Gastroesophageal sphincter (tissue), 3 donors: Measurements from ENCODE around the gene ISM1.

Experiments
- POLR2A ChIP-seq, 2 donors: fragments of 450-650 bp; IDR thresholded peaks; one replicate each; pipeline ENCODE4 v1.6.1; 2017; ENCODE audit warnings: antibody characterized with exemption in 2 of 2, mild to moderate bottlenecking in 2 of 2, moderate library complexity in 1 of 2
- POLR2AphosphoS5 ChIP-seq: sonication (generic); formaldehyde crosslinking; IDR thresholded peaks from one replicate; pipeline ENCODE4 v1.6.1; 2017; ENCODE audit warnings: antibody characterized with exemption
- TF ChIP-seq, protein P1 (sequence below), 4 experiments: fragments of 200-600 bp in 2 of 4; fragments of 450-650 bp in 2 of 4; sonication (generic) in 1 of 4; IDR thresholded peaks; one replicate each; pipeline ENCODE4 v1.5.1; 2017 to 2019; ENCODE audit warnings: antibody characterized with exemption in 4 of 4, mild to moderate bottlenecking in 2 of 4, moderate library complexity in 2 of 4

DNA sequence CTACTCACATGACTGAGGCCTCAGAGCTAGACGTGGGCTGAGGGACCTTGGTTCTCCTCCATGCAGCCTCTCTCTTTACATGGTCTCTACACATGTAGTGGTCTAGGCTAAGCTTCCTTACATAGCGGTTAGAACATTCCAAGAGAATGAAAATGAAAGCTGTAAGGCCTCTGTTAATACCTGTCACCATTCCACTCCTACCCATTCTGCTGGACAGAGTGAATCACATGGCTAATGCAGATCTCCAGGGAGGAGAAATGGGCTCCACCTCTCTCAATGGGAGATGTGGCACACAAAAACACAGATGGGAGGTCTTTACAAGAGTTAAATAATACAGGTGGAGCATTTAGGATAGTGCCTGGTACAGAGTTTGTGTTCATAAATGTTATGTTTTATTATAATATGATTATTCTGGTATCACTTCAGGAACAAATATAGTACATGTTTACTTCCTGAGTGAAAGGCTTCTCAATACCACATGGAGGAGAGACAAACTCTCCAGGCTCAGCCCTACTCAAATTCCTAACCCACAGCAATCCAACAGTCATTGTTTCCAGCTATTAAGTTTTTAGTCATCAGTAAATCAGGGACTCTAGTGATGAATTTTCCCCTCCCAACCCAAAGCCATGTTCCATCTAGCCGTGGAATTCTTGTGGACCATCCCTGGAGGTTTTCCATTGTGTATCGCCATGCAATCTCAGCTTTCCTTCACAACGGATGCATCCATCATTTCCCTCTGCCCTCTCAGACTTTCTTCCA lies 57.9 kb downstream of the ISM1 start:
- TF ChIP-seq, protein P1, sequence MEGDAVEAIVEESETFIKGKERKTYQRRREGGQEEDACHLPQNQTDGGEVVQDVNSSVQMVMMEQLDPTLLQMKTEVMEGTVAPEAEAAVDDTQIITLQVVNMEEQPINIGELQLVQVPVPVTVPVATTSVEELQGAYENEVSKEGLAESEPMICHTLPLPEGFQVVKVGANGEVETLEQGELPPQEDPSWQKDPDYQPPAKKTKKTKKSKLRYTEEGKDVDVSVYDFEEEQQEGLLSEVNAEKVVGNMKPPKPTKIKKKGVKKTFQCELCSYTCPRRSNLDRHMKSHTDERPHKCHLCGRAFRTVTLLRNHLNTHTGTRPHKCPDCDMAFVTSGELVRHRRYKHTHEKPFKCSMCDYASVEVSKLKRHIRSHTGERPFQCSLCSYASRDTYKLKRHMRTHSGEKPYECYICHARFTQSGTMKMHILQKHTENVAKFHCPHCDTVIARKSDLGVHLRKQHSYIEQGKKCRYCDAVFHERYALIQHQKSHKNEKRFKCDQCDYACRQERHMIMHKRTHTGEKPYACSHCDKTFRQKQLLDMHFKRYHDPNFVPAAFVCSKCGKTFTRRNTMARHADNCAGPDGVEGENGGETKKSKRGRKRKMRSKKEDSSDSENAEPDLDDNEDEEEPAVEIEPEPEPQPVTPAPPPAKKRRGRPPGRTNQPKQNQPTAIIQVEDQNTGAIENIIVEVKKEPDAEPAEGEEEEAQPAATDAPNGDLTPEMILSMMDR (IDR thresholded peaks at IDR 0.05): no peak
- TF ChIP-seq POLR2A (IDR thresholded peaks at IDR 0.05) (no peak), POLR2AphosphoS5 (no peak)
